GM23338 (cell line): ENCODE measurements around the gene CTTN. TPM values are rescaled to one million over a fixed set of nuclear protein-coding genes. Genes with fewer than 3 reads are reported as not detected.

Source experiments
- ATAC-seq: fragments of 200-7000 bp; cut with Tn5 transposase; 3 replicates; pipeline ENCODE4 v1.9.1; 2020
- DNase-seq: peaks from one replicate; pipeline ENCODE4 v3.0.0-alpha.2; 2015; ENCODE audit warnings: low spot score
- H2AFZ ChIP-seq: fragments of 200-600 bp; sonication (generic); 2 replicates; pipeline ENCODE4 v1.8.0; 2016; ENCODE audit warnings: antibody characterized with exemption, mild to moderate bottlenecking, moderate library complexity
- H3F3A ChIP-seq: fragments of 200-600 bp; sonication (generic); replicated peaks from 2 replicates; pipeline ENCODE4 v1.8.0; 2017; ENCODE audit warnings: antibody characterized with exemption, mixed run types, low read depth
- H3K27ac ChIP-seq: fragments of 200-600 bp; sonication (generic); 2 replicates; pipeline ENCODE4 v1.6.1; 2016; ENCODE audit warnings: low read depth
- H3K27me3 ChIP-seq: fragments of 200-600 bp; sonication (generic); 2 replicates; pipeline ENCODE4 v1.8.0; 2016; ENCODE audit warnings: mild to moderate bottlenecking, mixed run types, moderate library complexity; ENCODE audit not compliant: insufficient read depth
- H3K36me3 ChIP-seq: fragments of 200-600 bp; sonication (generic); 2 replicates; pipeline ENCODE4 v1.8.0; 2016; ENCODE audit warnings: mild to moderate bottlenecking; ENCODE audit not compliant: insufficient read depth
- H3K4me1 ChIP-seq: fragments of 200-600 bp; sonication (generic); 2 replicates; pipeline ENCODE4 v1.8.0; 2016; ENCODE audit warnings: mild to moderate bottlenecking, moderate library complexity; ENCODE audit not compliant: insufficient read depth
- H3K4me2 ChIP-seq: fragments of 200-600 bp; sonication (generic); 2 replicates; pipeline ENCODE4 v1.7.1; 2017; ENCODE audit warnings: mixed run types
- H3K4me3 ChIP-seq: fragments of 200-600 bp; sonication (generic); 2 replicates; pipeline ENCODE4 v1.6.1; 2016; ENCODE audit warnings: mixed run types
- H3K79me2 ChIP-seq: fragments of 200-600 bp; sonication (generic); replicated peaks from 2 replicates; pipeline ENCODE4 v1.8.0; 2017; ENCODE audit warnings: mild to moderate bottlenecking; ENCODE audit not compliant: insufficient read depth
- H3K9me2 ChIP-seq: fragments of 200-600 bp; sonication (generic); 2 replicates; pipeline ENCODE4 v1.8.0; 2017; ENCODE audit not compliant: insufficient read depth
- H4K20me1 ChIP-seq: fragments of 200-600 bp; sonication (generic); replicated peaks from 2 replicates; pipeline ENCODE4 v1.8.0; 2017; ENCODE audit warnings: mild to moderate bottlenecking; ENCODE audit not compliant: insufficient read depth
- H3K27ac Mint-ChIP-seq: 2 replicates; pipeline ENCODE4 v1.8.0; 2020; ENCODE audit warnings: inconsistent platforms, mild to moderate bottlenecking, moderate library complexity, mixed read lengths
- H3K27me3 Mint-ChIP-seq: 3 replicates; pipeline ENCODE4 v1.8.0; 2022; ENCODE audit warnings: low read depth, mild to moderate bottlenecking, moderate library complexity, mixed read lengths, inconsistent platforms; ENCODE audit not compliant: insufficient read depth, poor library complexity
- H3K36me3 Mint-ChIP-seq: 3 replicates; pipeline ENCODE4 v1.8.0; 2021; ENCODE audit warnings: low read depth, mild to moderate bottlenecking, inconsistent platforms, moderate library complexity, mixed read lengths
- H3K4me1 Mint-ChIP-seq: 3 replicates; pipeline ENCODE4 v1.8.0; 2020; ENCODE audit warnings: mild to moderate bottlenecking, inconsistent platforms, mixed read lengths
- H3K4me3 Mint-ChIP-seq: 3 replicates; pipeline ENCODE4 v1.8.0; 2021; ENCODE audit warnings: moderate library complexity, mild to moderate bottlenecking, inconsistent platforms, mixed read lengths
- H3K9me3 Mint-ChIP-seq: 3 replicates; pipeline ENCODE4 v1.8.0; 2020; ENCODE audit warnings: moderate library complexity, mild to moderate bottlenecking, inconsistent platforms, mixed read lengths
- CREB1 ChIP-seq: fragments of 250-450 bp; sonication (Bioruptor Pico); IDR thresholded peaks from 2 replicates; pipeline ENCODE4 v1.5.0; 2020; ENCODE audit warnings: low read depth, mild to moderate bottlenecking, moderate library complexity
- EZH2 ChIP-seq: fragments of 200-600 bp; sonication (generic); IDR thresholded peaks from one replicate; pipeline ENCODE4 v1.8.0; 2017; ENCODE audit warnings: antibody characterized with exemption, mild to moderate bottlenecking, low read depth; ENCODE audit not compliant: unreplicated experiment
- JUNB ChIP-seq: IDR thresholded peaks from one replicate; pipeline ENCODE4 v1.6.1; 2016; ENCODE audit warnings: antibody characterized with exemption; ENCODE audit not compliant: unreplicated experiment
- NANOG ChIP-seq: IDR thresholded peaks from 2 replicates; pipeline ENCODE4 v1.6.1; 2016; ENCODE audit warnings: antibody characterized with exemption, borderline replicate concordance
- POLR2AphosphoS5 ChIP-seq: IDR thresholded peaks from 2 replicates; pipeline ENCODE4 v1.6.1; 2016; ENCODE audit warnings: antibody characterized with exemption, low read depth
- STAT1 ChIP-seq: IDR thresholded peaks from one replicate; pipeline ENCODE4 v1.6.1; 2016; ENCODE audit warnings: antibody characterized with exemption; ENCODE audit not compliant: unreplicated experiment
- ZNF114 ChIP-seq: fragments of 250-450 bp; sonication (Bioruptor Pico); IDR thresholded peaks from 2 replicates; pipeline ENCODE4 v1.5.0; 2020; ENCODE audit warnings: mild to moderate bottlenecking, moderate library complexity
- ZNF331 ChIP-seq: fragments of 250-450 bp; sonication (Bioruptor Pico); IDR thresholded peaks from 2 replicates; pipeline ENCODE4 v1.5.0; 2020; ENCODE audit warnings: low read depth, mild to moderate bottlenecking, moderate library complexity
- ZNF462 ChIP-seq: fragments of 250-450 bp; sonication (Bioruptor Pico); IDR thresholded peaks from 2 replicates; pipeline ENCODE4 v1.5.0; 2020; ENCODE audit warnings: mild to moderate bottlenecking, moderate library complexity
- polyA plus RNA-seq: library from polyadenylated mRNA; unstranded; fragments of >200 nt; fragmentation: Nextera tagmentation; extraction: Ambion mirVana; gene quantifications from 2 replicates; pipeline ENCODE4 v1.2.1, GENCODE V29; 2016
- total RNA-seq: library from RNA; depleted of rRNA; stranded (reverse); fragments of >200 nt; shearing (Covaris generic); gene quantifications from 2 replicates; pipeline ENCODE4 v1.2.3, GENCODE V29; 2014
- TF ChIP-seq, protein P1 (sequence below): IDR thresholded peaks from one replicate; pipeline ENCODE4 v1.6.1; 2018; ENCODE audit warnings: antibody characterized with exemption; ENCODE audit not compliant: unreplicated experiment
- TF ChIP-seq, protein P2 (sequence below), 2 experiments: fragments of 200-600 bp in 1 of 2; sonication (generic) in 1 of 2; conservative IDR thresholded peaks; 2 replicates each; pipeline versions ENCODE4 v1.5.1 to v1.6.1; 2016 to 2017; ENCODE audit warnings: antibody characterized with exemption in 2 of 2, low read depth in 2 of 2, mild to moderate bottlenecking in 2 of 2, moderate library complexity in 1 of 2

CTTN gene
- total and polyA plus RNA-seq, 2 experiments from 2014 or later: 163 to 343 TPM

GRCh38 chr11:70429724-70430521 lies 31.6 kb downstream of the CTTN start (continued):
- TF ChIP-seq, protein P1, sequence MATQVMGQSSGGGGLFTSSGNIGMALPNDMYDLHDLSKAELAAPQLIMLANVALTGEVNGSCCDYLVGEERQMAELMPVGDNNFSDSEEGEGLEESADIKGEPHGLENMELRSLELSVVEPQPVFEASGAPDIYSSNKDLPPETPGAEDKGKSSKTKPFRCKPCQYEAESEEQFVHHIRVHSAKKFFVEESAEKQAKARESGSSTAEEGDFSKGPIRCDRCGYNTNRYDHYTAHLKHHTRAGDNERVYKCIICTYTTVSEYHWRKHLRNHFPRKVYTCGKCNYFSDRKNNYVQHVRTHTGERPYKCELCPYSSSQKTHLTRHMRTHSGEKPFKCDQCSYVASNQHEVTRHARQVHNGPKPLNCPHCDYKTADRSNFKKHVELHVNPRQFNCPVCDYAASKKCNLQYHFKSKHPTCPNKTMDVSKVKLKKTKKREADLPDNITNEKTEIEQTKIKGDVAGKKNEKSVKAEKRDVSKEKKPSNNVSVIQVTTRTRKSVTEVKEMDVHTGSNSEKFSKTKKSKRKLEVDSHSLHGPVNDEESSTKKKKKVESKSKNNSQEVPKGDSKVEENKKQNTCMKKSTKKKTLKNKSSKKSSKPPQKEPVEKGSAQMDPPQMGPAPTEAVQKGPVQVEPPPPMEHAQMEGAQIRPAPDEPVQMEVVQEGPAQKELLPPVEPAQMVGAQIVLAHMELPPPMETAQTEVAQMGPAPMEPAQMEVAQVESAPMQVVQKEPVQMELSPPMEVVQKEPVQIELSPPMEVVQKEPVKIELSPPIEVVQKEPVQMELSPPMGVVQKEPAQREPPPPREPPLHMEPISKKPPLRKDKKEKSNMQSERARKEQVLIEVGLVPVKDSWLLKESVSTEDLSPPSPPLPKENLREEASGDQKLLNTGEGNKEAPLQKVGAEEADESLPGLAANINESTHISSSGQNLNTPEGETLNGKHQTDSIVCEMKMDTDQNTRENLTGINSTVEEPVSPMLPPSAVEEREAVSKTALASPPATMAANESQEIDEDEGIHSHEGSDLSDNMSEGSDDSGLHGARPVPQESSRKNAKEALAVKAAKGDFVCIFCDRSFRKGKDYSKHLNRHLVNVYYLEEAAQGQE: no peak
- no peak for TF ChIP-seq STAT1

GRCh38 chr11:70430671-70431574 lies 32.6 kb downstream of the CTTN start:
- Mint-ChIP-seq H3K27ac (peak overlapping the region; percentile 17; the same call in 1 of the 2 replicates), H3K27me3 (peaks cover 4% of the 10 kb centered on the region), H3K36me3 (peaks cover 78% of the 10 kb centered on the region), H3K4me3 (no peak overlapping the region), H3K4me1 (peaks cover 4% of the 10 kb centered on the region; the same call in 1 of the 3 replicates), H3K9me3 (peaks cover 2% of the 10 kb centered on the region; the same call in 1 of the 3 replicates)
- no peak overlapping the region for H3K4me2 ChIP-seq
- no peak overlapping the region for H3K27ac ChIP-seq
- no peaks in the 10 kb centered on the region for H3F3A ChIP-seq
- H3K27me3 ChIP-seq: no peaks in the 10 kb centered on the region
- no peaks in the 10 kb centered on the region for H3K79me2 ChIP-seq
- no peak for DNase-seq
- no peak overlapping the region for H3K4me3 ChIP-seq
- no peaks in the 10 kb centered on the region for H3K4me1 ChIP-seq
- H3K9me2 ChIP-seq: no peaks in the 10 kb centered on the region
- ATAC-seq: no peak
- H4K20me1 ChIP-seq: peaks cover 14% of the 10 kb centered on the region
- H2AFZ ChIP-seq: no peak overlapping the region
- H3K36me3 ChIP-seq: peaks cover 18% of the 10 kb centered on the region
- no peak for TF ChIP-seq CREB1 (CRISPR knock-in tag)
- no peak for TF ChIP-seq JUNB
- no peak for TF ChIP-seq ZNF331 (CRISPR knock-in tag)
- no peak for TF ChIP-seq POLR2AphosphoS5
- TF ChIP-seq, protein P2, sequence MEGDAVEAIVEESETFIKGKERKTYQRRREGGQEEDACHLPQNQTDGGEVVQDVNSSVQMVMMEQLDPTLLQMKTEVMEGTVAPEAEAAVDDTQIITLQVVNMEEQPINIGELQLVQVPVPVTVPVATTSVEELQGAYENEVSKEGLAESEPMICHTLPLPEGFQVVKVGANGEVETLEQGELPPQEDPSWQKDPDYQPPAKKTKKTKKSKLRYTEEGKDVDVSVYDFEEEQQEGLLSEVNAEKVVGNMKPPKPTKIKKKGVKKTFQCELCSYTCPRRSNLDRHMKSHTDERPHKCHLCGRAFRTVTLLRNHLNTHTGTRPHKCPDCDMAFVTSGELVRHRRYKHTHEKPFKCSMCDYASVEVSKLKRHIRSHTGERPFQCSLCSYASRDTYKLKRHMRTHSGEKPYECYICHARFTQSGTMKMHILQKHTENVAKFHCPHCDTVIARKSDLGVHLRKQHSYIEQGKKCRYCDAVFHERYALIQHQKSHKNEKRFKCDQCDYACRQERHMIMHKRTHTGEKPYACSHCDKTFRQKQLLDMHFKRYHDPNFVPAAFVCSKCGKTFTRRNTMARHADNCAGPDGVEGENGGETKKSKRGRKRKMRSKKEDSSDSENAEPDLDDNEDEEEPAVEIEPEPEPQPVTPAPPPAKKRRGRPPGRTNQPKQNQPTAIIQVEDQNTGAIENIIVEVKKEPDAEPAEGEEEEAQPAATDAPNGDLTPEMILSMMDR (conservative IDR thresholded peaks at IDR 0.05; ENCODE audit: low read depth in 2 of 2): no peak
- TF ChIP-seq ZNF114: no peak
- TF ChIP-seq EZH2: no peak
- no peak for TF ChIP-seq ZNF462 (CRISPR knock-in tag)
- no peak for TF ChIP-seq NANOG
- TF ChIP-seq STAT1: no peak
